CD4-positive, alpha-beta memory T cell (primary cell): ENCODE data around the gene NDFIP1. TPM values are rescaled to one million over a fixed set of nuclear protein-coding genes. Genes with fewer than 3 reads are reported as not detected.

ENCODE experiments used
- CTCF ChIA-PET: fragments of 350-600 bp; sonication (Branson Sonifier 250); formaldehyde crosslinking; loops from one replicate; lab custom pipeline; 2021; ENCODE audit warnings: inconsistent platforms; ENCODE audit not compliant: partially characterized antibody; lab: Charles Lee
- POLR2A ChIA-PET: fragments of 350-600 bp; sonication (Branson Sonifier 250); formaldehyde crosslinking; loops from one replicate; lab custom pipeline; 2021; ENCODE audit not compliant: partially characterized antibody; lab: Charles Lee
- DNase-seq, 5 donors: peaks; one replicate each; pipeline versions ENCODE4 v3.0.0 to v3.0.0-alpha.2; 2020 to 2022; ENCODE audit warnings: mixed read lengths in 1 of 5
- H3K27ac ChIP-seq: one replicate; pipeline ENCODE4 v1.7.0; 2013; ENCODE audit warnings: low read depth, low read length
- H3K27me3 ChIP-seq: 2 replicates; pipeline ENCODE4 v1.7.0; 2013; ENCODE audit warnings: mild to moderate bottlenecking, low read length, moderate library complexity; ENCODE audit not compliant: insufficient read depth
- H3K36me3 ChIP-seq: 2 replicates; pipeline ENCODE4 v1.7.0; 2013; ENCODE audit warnings: mild to moderate bottlenecking, low read length, moderate library complexity; ENCODE audit not compliant: insufficient read depth
- H3K4me1 ChIP-seq: 2 replicates; pipeline ENCODE4 v1.7.0; 2013; ENCODE audit warnings: mild to moderate bottlenecking, low read length, moderate library complexity; ENCODE audit not compliant: insufficient read depth
- H3K4me3 ChIP-seq, 2 donors: one replicate each; pipeline ENCODE4 v1.7.0; 2013; ENCODE audit warnings: low read length in 2 of 2, mild to moderate bottlenecking in 1 of 2
- H3K9me3 ChIP-seq, 2 donors: one replicate each; pipeline ENCODE4 v1.7.0; 2013; ENCODE audit warnings: low read length in 2 of 2, control low read depth in 1 of 2; ENCODE audit not compliant: control insufficient read depth in 1 of 2
- H3K27ac Mint-ChIP-seq, 7 donors: one replicate each; pipeline ENCODE4 v1.8.0; 2020 to 2021; ENCODE audit warnings: mixed read lengths in 7 of 7, mild to moderate bottlenecking in 6 of 7, inconsistent platforms in 3 of 7, moderate library complexity in 3 of 7
- H3K27me3 Mint-ChIP-seq, 2 donors: one replicate each; pipeline ENCODE4 v1.8.0; 2020 to 2021; ENCODE audit warnings: mixed read lengths in 2 of 2
- H3K36me3 Mint-ChIP-seq, 2 donors: one replicate each; pipeline ENCODE4 v1.8.0; 2020 to 2021; ENCODE audit warnings: mixed read lengths in 2 of 2, inconsistent platforms in 1 of 2, mild to moderate bottlenecking in 1 of 2
- H3K4me1 Mint-ChIP-seq, 4 donors: one replicate each; pipeline ENCODE4 v1.8.0; 2020 to 2021; ENCODE audit warnings: mixed read lengths in 4 of 4, mild to moderate bottlenecking in 1 of 4
- H3K4me3 Mint-ChIP-seq, 8 donors: one replicate each; pipeline ENCODE4 v1.8.0; 2020 to 2021; ENCODE audit warnings: mixed read lengths in 8 of 8, mild to moderate bottlenecking in 7 of 8, moderate library complexity in 6 of 8, inconsistent platforms in 3 of 8
- H3K9me3 Mint-ChIP-seq, 8 donors: one replicate each; pipeline ENCODE4 v1.8.0; 2020 to 2021; ENCODE audit warnings: mixed read lengths in 8 of 8, mild to moderate bottlenecking in 5 of 8, inconsistent platforms in 3 of 8, moderate library complexity in 1 of 8
- intact Hi-C: fragments of 100-400 bp; cut with micrococcal nuclease; formaldehyde crosslinking; loops from one replicate; pipeline ENCODE4 v1.15.1; 2023
- polyA plus RNA-seq, 2 donors: library from polyadenylated mRNA; unstranded; fragments of 300-500 nt; fragmentation: Illumina TruSeq; gene quantifications; one replicate each; pipeline ENCODE4 v1.2.3, GENCODE V29; 2021
- total RNA-seq, 2 experiments: library from RNA; stranded (reverse); gene quantifications; one replicate each; pipeline ENCODE4 v1.2.3, GENCODE V29; 2021

NDFIP1 gene
- total and polyA plus RNA-seq, 4 experiments from 2014 or later, result 70.0 to 98.3 (median 76.1) TPM

DNA sequence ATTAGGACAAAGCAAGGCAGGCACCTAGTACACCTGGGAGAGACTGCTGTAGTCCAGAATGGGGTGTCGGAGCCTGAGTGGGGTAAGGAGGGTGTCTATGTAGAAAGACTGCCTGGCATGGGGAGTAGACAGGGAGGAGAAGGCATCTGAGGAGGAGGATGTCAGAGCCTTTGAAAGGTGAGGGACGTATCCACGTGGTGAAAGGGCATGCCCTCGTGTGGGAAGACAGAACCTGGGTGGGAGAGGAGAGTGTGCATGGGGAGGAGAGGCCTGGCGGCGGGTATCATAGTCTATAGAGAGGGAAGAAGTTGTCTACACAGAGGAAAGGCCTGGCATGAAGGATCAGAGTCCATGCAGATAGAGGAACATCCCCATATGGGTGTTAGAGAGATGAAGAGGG, 91.8 kb downstream of the NDFIP1 start:
- no peak for DNase-seq
- peak overlapping the region in 2 of 7 donors; percentile 1 to 71 for H3K27ac Mint-ChIP-seq
- CTCF ChIA-PET, result no interaction called here
- H3K27ac ChIP-seq, result no peak overlapping the region
- H3K27me3 ChIP-seq, result no peaks in the 10 kb centered on the region
- H3K36me3 Mint-ChIP-seq, result no peaks in the 10 kb centered on the region
- POLR2A ChIA-PET, result no interaction called here
- no peak overlapping the region for H3K4me3 ChIP-seq
- H3K9me3 ChIP-seq, result no peaks in the 10 kb centered on the region
- H3K27me3 Mint-ChIP-seq, result peaks cover 0 to 1% of the 10 kb centered on the region in 2 donors
- no peaks in the 10 kb centered on the region for H3K4me1 Mint-ChIP-seq
- peaks cover 0 to 1% (median 0%) of the 10 kb centered on the region in 8 donors for H3K9me3 Mint-ChIP-seq
- H3K36me3 ChIP-seq, result no peaks in the 10 kb centered on the region
- intact Hi-C loops, result no loop called here
- no peak overlapping the region for H3K4me3 Mint-ChIP-seq
- H3K4me1 ChIP-seq, result no peaks in the 10 kb centered on the region

GRCh38 chr5:142201471-142201887, 92.9 kb downstream of the NDFIP1 start:
- H3K27me3 ChIP-seq, result no peaks in the 10 kb centered on the region
- no peaks in the 10 kb centered on the region for H3K36me3 Mint-ChIP-seq
- no peaks in the 10 kb centered on the region for H3K4me1 ChIP-seq
- intact Hi-C loops, result no loop called here
- ChIA-PET CTCF (no interaction called here), POLR2A (no interaction called here)
- peaks cover 0 to 1% of the 10 kb centered on the region in 2 donors for H3K27me3 Mint-ChIP-seq
- H3K27ac ChIP-seq, result no peak overlapping the region
- H3K9me3 Mint-ChIP-seq, result peaks cover 0 to 1% (median 0%) of the 10 kb centered on the region in 8 donors
- H3K9me3 ChIP-seq, result no peaks in the 10 kb centered on the region
- no peak overlapping the region for H3K4me3 ChIP-seq
- no peak for DNase-seq
- no peak overlapping the region for H3K4me3 Mint-ChIP-seq
- no peaks in the 10 kb centered on the region for H3K36me3 ChIP-seq
- no peaks in the 10 kb centered on the region for H3K4me1 Mint-ChIP-seq
- H3K27ac Mint-ChIP-seq, result no peak overlapping the region

DNA sequence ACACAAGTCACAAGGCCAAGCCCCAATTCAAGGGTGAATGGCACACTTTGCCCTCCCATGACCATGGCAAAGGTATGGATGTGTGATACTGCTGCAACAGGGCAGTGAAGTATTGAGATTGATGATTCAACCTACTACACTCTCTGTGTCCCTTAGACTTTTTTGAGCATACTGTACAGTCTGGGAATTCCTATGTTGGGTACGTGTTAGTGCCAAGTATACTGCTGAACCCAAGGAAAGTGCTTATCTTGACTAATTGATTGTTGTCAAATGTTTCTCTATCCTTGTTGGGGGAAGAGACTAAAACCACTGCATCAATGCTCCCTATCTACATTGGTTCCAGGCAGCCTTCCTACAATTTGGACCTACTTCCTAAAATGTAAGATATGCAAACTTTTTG, 93.7 kb downstream of the NDFIP1 start:
- ChIA-PET POLR2A (no interaction called here), CTCF (no interaction called here)
- H3K36me3 Mint-ChIP-seq, result no peaks in the 10 kb centered on the region

More for the DNA sequence above, 93.7 kb downstream of the NDFIP1 start:
- intact Hi-C loops, result no loop called here
- no peak overlapping the region for H3K4me3 ChIP-seq
- no peak overlapping the region for H3K4me3 Mint-ChIP-seq
- H3K27me3 Mint-ChIP-seq, result peaks cover 0 to 1% of the 10 kb centered on the region in 2 donors
- no peaks in the 10 kb centered on the region for H3K36me3 ChIP-seq
- H3K4me1 ChIP-seq, result no peaks in the 10 kb centered on the region
- peaks cover 0 to 1% (median 0%) of the 10 kb centered on the region in 8 donors for H3K9me3 Mint-ChIP-seq
- no peak for DNase-seq
- no peaks in the 10 kb centered on the region for H3K4me1 Mint-ChIP-seq
- no peak overlapping the region for H3K27ac Mint-ChIP-seq
- no peaks in the 10 kb centered on the region for H3K9me3 ChIP-seq
- H3K27ac ChIP-seq, result no peak overlapping the region
- no peaks in the 10 kb centered on the region for H3K27me3 ChIP-seq

Other genes with a start within 250 kb of the NDFIP1 start
- not detected for gene PCDH1, start 230.4 kb upstream of the NDFIP1 start, total RNA-seq
- not detected for gene PCDH1, start 230.4 kb upstream of the NDFIP1 start, polyA plus RNA-seq
- 10 to 100 TPM; 73.2 to 83.1 TPM for gene DELE1, start 184.9 kb upstream of the NDFIP1 start, total RNA-seq
- 10 to 100 TPM; 31.4 to 44.3 TPM for gene DELE1, start 184.9 kb upstream of the NDFIP1 start, polyA plus RNA-seq
- not detected for gene PCDH12, start 150.6 kb upstream of the NDFIP1 start, total RNA-seq
- gene PCDH12, start 150.6 kb upstream of the NDFIP1 start, polyA plus RNA-seq, result under 1 TPM; 0.13 to 0.31 TPM
- 10 to 100 TPM; 35.4 to 38.5 TPM for gene RNF14, start 139.7 kb upstream of the NDFIP1 start, total RNA-seq
- 10 to 100 TPM; 52.0 TPM for gene RNF14, start 139.7 kb upstream of the NDFIP1 start, polyA plus RNA-seq
- gene GNPDA1, start 95.8 kb upstream of the NDFIP1 start, total RNA-seq, result 10 to 100 TPM; 23.0 to 24.1 TPM
- 10 to 100 TPM; 25.8 to 38.6 TPM for gene GNPDA1, start 95.8 kb upstream of the NDFIP1 start, polyA plus RNA-seq
- gene SPRY4, start 216.2 kb downstream of the NDFIP1 start, total RNA-seq, result not detected
- not detected for gene SPRY4, start 216.2 kb downstream of the NDFIP1 start, polyA plus RNA-seq